SK-N-SH treated with all-trans-retinoic acid at 6 μM for 48 hours (cell line): ENCODE results near the gene CDK5RAP2.

Experiments
- ARNTL ChIP-seq: fragments of 450-650 bp; formaldehyde crosslinking; IDR thresholded peaks from 2 replicates; pipeline ENCODE4 v1.5.0; 2020; ENCODE audit warnings: low read depth, mild to moderate bottlenecking, moderate library complexity, borderline replicate concordance
- TCF4 ChIP-seq: fragments of 250-450 bp; sonication (Bioruptor Pico); IDR thresholded peaks from 2 replicates; pipeline ENCODE4 v1.8.0; 2021; ENCODE audit warnings: mild to moderate bottlenecking, moderate library complexity, borderline replicate concordance
- ZFP30 ChIP-seq: fragments of 450-650 bp; formaldehyde crosslinking; IDR thresholded peaks from 2 replicates; pipeline ENCODE4 v1.5.0; 2022; ENCODE audit warnings: mild to moderate bottlenecking, moderate library complexity
- TF ChIP-seq, protein P1 (sequence below): fragments of 250-450 bp; sonication (Bioruptor Pico); IDR thresholded peaks from 2 replicates; pipeline ENCODE4 v1.8.0; 2020; ENCODE audit warnings: mild to moderate bottlenecking, moderate library complexity, borderline replicate concordance

DNA sequence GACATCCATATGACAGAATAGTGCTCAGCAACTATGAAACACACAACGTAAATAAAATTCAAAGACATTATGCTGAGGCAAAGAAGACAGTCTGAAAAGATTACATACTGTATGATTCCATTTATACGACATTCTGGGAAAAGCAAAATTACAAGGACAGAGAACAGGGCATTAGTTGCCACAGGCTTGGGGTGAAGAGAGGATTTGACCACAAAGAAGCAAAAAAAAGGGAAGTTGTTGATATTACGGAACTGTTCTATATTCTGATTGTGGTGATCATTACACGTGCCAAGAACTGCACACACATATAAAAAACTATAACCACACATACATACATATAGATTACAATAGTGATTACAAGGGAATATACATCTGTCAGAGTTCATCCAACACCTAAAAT, 24.1 kb downstream of the CDK5RAP2 start:
- TF ChIP-seq ZFP30 (CRISPR knock-in tag): no peak
- TF ChIP-seq TCF4 (CRISPR knock-in tag): no peak
- TF ChIP-seq ARNTL (CRISPR knock-in tag): no peak
- TF ChIP-seq, protein P1, sequence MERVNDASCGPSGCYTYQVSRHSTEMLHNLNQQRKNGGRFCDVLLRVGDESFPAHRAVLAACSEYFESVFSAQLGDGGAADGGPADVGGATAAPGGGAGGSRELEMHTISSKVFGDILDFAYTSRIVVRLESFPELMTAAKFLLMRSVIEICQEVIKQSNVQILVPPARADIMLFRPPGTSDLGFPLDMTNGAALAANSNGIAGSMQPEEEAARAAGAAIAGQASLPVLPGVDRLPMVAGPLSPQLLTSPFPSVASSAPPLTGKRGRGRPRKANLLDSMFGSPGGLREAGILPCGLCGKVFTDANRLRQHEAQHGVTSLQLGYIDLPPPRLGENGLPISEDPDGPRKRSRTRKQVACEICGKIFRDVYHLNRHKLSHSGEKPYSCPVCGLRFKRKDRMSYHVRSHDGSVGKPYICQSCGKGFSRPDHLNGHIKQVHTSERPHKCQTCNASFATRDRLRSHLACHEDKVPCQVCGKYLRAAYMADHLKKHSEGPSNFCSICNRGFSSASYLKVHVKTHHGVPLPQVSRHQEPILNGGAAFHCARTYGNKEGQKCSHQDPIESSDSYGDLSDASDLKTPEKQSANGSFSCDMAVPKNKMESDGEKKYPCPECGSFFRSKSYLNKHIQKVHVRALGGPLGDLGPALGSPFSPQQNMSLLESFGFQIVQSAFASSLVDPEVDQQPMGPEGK (CRISPR knock-in tag): no peak
